NOMO-1 treated with DMSO at 0.1 percent for 48 hours (cell line): ENCODE data around the gene S100A4.
A peak's percentile ranks its signal among the peaks of the same experiment; 100 is the strongest.

Experiments used
- DNase-seq: peaks from one replicate; lab custom pipeline; 2025; ENCODE audit not compliant: unreplicated experiment; lab: John Stamatoyannopoulos, UW

S100A4 gene

GRCh38 chr1:153548722-153549688 is 3.4 kb upstream of the S100A4 start, which contains the start of gene S100A3:
Gene S100A3 (minus strand): TSS chr1:153549258. CDS start chr1:153548485, 773 bp downstream.
- no peak for DNase-seq

DNA sequence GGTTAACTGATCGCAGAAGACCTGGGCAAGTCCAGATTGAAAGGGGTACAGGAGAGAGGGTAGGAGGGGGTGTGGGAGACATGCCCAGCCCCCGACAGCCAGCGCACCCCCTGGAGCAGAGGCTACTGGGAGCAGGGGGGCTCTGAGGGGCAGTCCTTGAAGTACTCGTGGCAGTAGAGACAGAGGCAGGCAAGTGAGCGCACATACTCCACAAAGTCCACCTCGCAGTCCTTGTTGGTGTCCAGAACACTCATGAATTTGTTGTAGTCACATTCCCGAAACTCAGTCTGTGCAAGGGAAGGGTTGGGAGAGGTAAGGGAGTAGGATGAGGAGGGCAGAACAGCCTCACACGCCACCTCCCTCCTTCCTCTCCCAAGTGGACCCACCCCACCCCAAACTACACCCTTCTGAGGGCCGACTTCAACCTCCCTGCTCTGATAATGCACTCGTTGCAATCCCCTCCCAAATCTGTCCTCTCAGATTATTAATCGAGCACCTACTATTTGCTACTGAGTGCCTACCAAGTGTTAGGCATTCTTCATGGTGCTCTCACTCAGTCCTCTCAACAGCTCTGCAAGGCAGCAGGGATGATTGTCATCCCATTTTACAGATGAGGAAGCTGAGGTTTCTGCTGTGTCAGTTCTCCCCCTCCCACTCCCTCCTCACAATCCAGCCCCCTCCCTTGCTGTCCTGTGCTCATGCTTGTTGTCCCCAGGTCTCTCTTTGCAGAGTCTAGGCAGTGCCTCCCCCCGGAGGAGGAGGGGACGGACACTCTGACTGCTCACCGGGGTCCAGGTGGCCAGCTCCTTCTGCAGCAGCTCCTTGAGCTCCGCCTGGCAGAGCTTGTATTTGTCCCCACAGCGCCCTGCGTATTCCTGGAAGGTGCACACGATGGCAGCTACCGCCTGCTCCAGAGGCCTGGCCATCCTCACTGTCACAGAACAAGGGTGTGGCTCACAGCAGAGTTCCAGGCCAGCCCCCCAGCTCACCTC is 2.2 kb upstream of the S100A4 start:
- no peak for DNase-seq

DNA sequence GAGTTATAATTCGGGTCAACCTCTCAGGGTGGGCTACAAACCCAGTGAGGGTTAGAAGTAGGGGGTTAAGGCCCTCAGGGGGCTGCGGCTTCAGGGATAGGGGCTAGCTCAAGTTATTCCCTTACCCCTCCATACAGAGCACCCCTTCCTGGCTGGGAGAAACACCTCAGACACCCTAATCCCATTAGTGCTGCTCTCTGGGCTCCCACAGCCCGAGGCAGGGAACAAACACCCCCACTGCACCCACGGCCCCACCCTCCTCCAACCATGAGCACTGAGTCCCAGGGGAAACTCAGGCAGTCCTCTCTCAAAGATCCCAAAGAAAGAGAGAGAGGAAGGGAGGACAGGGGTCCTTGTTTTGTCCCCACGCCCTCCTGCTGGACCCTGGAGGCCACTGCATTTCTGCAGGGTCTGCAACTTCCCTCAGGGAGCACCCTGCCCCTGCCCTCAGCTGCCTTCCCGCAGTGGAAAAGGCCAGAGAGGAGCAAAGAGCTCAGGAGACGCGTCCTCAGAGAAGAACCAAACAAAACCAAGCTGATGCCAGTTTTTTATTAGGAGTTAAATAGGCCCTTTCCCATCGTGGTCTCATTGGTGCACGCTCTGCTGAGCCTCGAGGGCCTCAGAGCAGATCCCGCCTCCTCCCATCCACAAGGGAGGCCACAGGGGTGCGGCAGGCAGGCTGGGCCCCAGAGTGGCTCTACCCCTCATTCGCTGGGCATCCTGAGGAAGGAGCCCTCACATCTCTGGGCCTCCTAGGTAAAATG is 1.4 kb upstream of the S100A4 start:
- DNase-seq: no peak

DNA sequence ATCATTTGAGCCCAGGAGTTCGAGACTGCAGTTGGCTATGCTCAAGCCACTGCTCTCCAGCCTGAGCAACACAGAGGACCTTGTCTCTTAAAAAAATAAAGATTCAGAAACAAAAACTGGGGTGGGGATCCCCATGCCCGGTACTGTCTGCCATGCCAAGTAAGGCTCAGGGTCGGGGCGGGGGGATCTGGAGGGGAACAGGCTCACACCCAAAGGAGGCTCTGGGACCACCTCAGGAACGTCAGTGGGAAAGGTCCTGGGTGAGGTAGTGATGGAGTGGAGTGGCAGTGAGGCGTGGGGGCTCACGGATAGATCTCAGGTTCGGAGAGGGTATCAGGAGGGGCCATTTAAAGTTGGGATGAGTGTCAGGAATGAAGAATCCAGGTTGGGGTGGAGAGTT is 765 bp upstream of the S100A4 start:
- no peak for DNase-seq

GRCh38 chr1:153544453-153545066 is 1.0 kb downstream of the S100A4 start:
- no peak for DNase-seq

GRCh38 chr1:153543736-153544135 is 1.9 kb downstream of the S100A4 start:
- DNase-seq: no peak

- DNase-seq: no peak
Measured at GRCh38 chr1:153542956-153543711, 2.5 kb downstream of the S100A4 start.

GRCh38 chr1:153541641-153542590 is 3.7 kb downstream of the S100A4 start:
- no peak for DNase-seq

- DNase-seq: peak; percentile 79
Measured at GRCh38 chr1:153540394-153541361, 4.9 kb downstream of the S100A4 start, which contains the start of gene S100A5. Gene S100A5 (minus strand): TSS chr1:153540934. CDS start chr1:153540191, 743 bp downstream.

DNA sequence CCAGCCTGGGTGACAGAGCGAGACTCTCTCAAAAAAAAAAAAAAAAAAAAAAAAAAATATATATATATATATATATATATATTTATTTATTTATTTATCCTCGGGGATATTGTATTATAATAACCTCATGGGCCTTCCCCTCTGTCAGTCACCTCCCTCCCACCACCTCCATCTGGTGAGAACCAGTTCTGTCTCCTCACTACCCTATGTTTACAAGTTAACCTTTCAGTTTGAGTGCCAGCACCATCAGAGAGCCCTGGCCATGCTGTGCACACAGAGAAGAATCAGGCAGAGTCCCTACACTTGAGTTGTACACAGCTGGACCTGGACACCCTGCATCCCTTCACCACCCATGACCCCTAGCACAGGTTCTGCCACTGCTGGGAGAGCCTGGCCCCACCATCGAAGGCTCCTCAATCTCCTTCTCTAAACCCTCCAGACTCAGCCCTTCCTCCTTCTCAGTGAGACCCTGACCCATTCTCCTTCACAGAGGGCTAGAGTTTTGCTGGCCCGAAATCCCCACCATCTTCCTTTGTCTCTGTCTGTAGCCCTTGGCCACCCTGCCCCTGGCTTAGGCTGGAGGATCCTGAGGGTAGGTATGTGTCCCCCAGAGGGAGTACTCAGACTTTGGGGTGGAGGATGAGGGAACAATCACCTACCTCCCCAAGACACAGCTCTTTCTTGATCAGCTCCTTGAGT is 6.1 kb downstream of the S100A4 start:
- no peak for DNase-seq

DNA sequence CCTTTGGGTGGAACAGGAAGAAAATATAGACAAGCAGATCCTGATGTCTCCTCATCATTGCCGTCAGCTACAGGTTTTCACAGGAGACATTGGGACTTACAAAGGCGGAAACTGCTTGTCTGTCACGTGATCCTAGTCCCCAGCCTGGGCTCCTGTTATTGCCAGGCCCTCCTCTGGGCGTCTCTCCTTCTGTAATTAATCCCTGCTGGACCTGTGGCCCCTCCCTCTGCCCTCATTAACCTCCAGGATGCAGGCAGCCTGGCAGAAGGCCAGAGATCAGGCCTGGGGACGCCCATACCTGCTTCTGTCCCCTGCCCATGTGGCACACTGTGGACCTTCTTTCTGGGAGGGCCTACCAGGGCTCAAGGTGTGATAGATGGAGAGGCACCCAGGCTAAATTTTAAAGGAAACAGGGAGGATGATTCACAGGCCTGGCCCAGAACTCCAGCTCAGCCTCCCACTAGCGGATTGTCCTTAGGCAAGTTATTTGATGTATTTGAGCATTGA is 7.2 kb downstream of the S100A4 start:
- DNase-seq: peak; percentile 56

DNA sequence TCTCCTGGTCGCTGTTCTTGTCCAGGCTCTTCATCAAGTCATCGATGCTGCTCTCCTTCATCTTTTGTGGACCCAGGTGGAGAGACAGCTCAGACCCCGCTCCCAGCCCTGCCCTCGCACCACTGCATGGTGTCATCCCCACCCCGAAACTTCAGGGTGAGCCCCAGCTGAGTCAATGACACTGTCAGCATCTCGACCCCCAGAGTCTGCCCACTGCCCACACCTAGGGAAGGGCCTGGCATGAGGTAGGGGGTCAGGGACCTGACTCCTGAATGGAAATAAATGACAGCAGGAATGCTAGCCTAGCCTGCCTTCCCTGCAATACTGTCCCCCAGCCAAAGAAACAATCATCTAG is 8.3 kb downstream of the S100A4 start:
- no peak for DNase-seq

GRCh38 chr1:153536671-153537375 is 8.8 kb downstream of the S100A4 start:
- DNase-seq: no peak

DNA sequence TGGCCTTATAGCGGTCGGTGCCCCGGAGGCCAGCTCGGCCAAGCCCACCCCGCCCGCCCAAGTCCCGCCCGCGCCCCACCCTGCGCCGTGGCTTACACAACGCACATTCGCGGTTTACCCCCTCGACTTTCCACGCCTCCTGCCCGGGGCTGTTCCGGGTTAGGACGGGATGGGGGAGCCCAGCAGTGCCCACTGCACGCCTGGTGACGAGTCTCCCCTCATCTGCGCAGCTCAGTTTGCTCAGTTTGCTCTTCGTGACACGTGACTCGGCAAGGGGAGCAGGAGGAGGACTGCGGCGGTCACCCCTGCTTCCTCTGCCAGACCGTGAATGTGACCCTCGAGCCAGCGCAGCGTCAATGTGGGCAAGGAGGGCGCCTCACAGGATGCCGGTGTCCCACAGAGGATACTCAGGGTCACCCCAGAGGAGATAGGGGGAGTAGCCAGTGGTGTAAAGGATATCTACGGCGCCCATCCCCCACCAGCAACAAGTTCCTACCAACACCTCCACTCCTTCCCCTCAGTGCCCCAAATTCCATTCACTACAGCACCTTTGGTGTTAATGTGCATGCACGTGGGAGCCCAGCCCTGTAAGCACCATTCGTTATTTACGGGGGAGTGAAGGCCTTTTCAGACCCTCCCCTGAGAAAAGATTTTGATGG is 9.5 kb downstream of the S100A4 start:
- peak; percentile 80 for DNase-seq
